ENCODE data around the gene VSX1. TPM values are rescaled to one million over a fixed set of nuclear protein-coding genes. Genes with fewer than 3 reads are reported as not detected.

Gene VSX1
- total and polyA plus RNA-seq, 2 of the 4 experiments (the other 2 are of a cell fraction) = not detected

DNA sequence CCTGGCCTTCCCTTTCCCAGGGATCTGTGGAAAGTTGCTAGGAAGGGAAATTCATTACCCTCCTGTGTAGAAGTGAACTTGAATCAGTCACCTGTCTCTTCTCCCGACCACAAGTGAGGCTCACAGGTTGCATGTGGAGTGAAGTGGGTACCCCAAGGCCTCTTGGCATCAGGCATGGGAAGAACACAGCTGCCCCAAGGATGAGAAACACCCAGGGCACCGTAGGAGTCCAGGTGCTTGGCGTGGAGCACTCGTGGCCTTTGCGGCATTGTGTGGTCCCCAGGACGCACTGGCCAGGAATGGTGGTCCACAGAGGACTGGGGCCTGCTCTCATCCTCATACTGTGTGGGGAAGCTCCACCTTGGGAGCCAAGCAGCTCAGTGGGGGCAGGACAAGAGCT lies 47.5 kb upstream of the VSX1 start:
- Histone ChIP-seq H3K36me3 (ENCODE audit: control insufficient read depth, insufficient read depth, low read length) (no peaks in the 10 kb centered on the region), H3K14ac (replicated peaks; ENCODE audit: low read depth, low read length) (no peak overlapping the region), H4K8ac (ENCODE audit: low read depth in 2 of 2, low read length in 2 of 2) (no peak overlapping the region), H2BK5ac (ENCODE audit: low read depth, low read length, poor library complexity, severe bottlenecking) (no peak overlapping the region), H3K56ac (ENCODE audit: extremely low read depth, insufficient read depth, low read length) (no peak overlapping the region), H3K4me1 (ENCODE audit: control insufficient read depth, insufficient read depth, low read length) (no peaks in the 10 kb centered on the region), H3K27ac (ENCODE audit: insufficient read depth, low read length) (no peak overlapping the region), H3K4me2 (ENCODE audit: low read depth, low read length) (no peak overlapping the region), H2AK5ac (ENCODE audit: low read depth, low read length) (no peak overlapping the region), H2BK20ac (ENCODE audit: low read depth, low read length) (no peak overlapping the region), H3K4ac (ENCODE audit: low read depth, low read length) (no peak overlapping the region), H4K20me1 (ENCODE audit: insufficient read depth, low read length) (no peaks in the 10 kb centered on the region), H2BK15ac (ENCODE audit: low read depth, low read length) (no peak overlapping the region), H3K18ac (ENCODE audit: low read depth, low read length) (no peak overlapping the region), H3K23ac (ENCODE audit: low read depth, low read length) (no peak overlapping the region), H2AFZ (replicated peaks; ENCODE audit: low read length, poor library complexity) (no peak overlapping the region), H4K5ac (ENCODE audit: low read depth, low read length) (no peak overlapping the region), H2BK120ac (ENCODE audit: low read depth, low read length) (no peak overlapping the region), H3K9ac (ENCODE audit: low read depth, low read length) (no peak overlapping the region), H3K9me1 (ENCODE audit: insufficient read depth, low read length) (no peaks in the 10 kb centered on the region), H4K91ac (ENCODE audit: insufficient read depth, low read depth, low read length) (no peak overlapping the region), H3K27me3 (ENCODE audit: control insufficient read depth, insufficient read depth, low read length) (peaks cover 24% of the 10 kb centered on the region), H2AK9ac (replicated peaks; ENCODE audit: low read depth, low read length, poor library complexity) (no peak overlapping the region), H3K4me3 (ENCODE audit: insufficient read depth, low read depth, low read length) (no peak overlapping the region), H3K9me3 (ENCODE audit: control insufficient read depth, insufficient read depth, low read length) (peaks cover 3% of the 10 kb centered on the region; the same call in 1 of the 2 replicates), H3K79me1 (ENCODE audit: low read depth in 1 of 2, low read length in 2 of 2) (no peaks in the 10 kb centered on the region)
- dilution Hi-C loops (cut with HindIII; ENCODE audit: low sequenced_read_pairs, unreplicated experiment) (no loop called here), intact Hi-C loops (cut with micrococcal nuclease) (no loop called here), in situ Hi-C loops (cut with MboI; ENCODE audit: low sequenced_read_pairs) (no loop called here)
- no TSS peak for BruUV-seq (replicated peaks)
- POLR2A ChIA-PET (ENCODE audit: unreplicated experiment) = no interaction called here
- ATAC-seq (ENCODE audit: low read depth) = no peak
- DNase-seq = no peak
- CTCF ChIA-PET = no interaction called here
- no peak for TF ChIP-seq MAFK (IDR thresholded peaks at IDR 0.05; ENCODE audit: low read depth, low read length)
- no peak for TF ChIP-seq RAD21 (IDR thresholded peaks at IDR 0.05; ENCODE audit: low read length)
- no peak for TF ChIP-seq SMC3 (IDR thresholded peaks at IDR 0.05; ENCODE audit: low read depth, low read length)
- no peak for TF ChIP-seq RCOR1 (IDR thresholded peaks at IDR 0.05; ENCODE audit: insufficient replicate concordance, low read length)
- TF ChIP-seq MXI1 (IDR thresholded peaks at IDR 0.05; ENCODE audit: borderline replicate concordance, low read depth, low read length) = no peak
- TF ChIP-seq NFE2L2 (IDR thresholded peaks at IDR 0.05; ENCODE audit: low read depth, low read length) = no peak
- TF ChIP-seq CEBPB (IDR thresholded peaks at IDR 0.05; ENCODE audit: low read depth, low read length) = no peak
- WGBS, 2 experiments (ENCODE audit: extremely low coverage in 2 of 2, insufficient read length in 1 of 2) = 79% methylated on average over 5 of the region's 6 CpGs; no CpG with 5 or more reads in 1 of the 2 experiments

Data from IMR-90 (cell line).